ENCODE data around the gene HIRIP3. TPM values are rescaled to one million over a fixed set of nuclear protein-coding genes. Genes with fewer than 3 reads are reported as not detected.

HIRIP3 gene
- total RNA-seq, 3 donors from 2014 or later: 43.4 to 52.5 (median 50.7) TPM

- peak; percentile 97 for ATAC-seq
- Mint-ChIP-seq H3K4me1 (ENCODE audit: low read depth) (peaks cover 36% of the 10 kb centered on the region), H3K9me3 (no peaks in the 10 kb centered on the region), H3K36me3 (ENCODE audit: insufficient read depth) (peaks cover 21% of the 10 kb centered on the region), H3K4me3 (peak within 1 kb of the TSS; percentile 98), H3K27me3 (ENCODE audit: low read depth) (no peaks in the 10 kb centered on the region)
- DNase-seq: peak; percentile 99
These were observed 721 bp upstream of the HIRIP3 start, which contains the start of gene INO80E for GRCh38 chr16:29995911-29996765. INO80E (plus strand) TSS chr16:29996241; CDS start chr16:29996311, 70 bp downstream.

GRCh38 chr16:29994600-29995323, 655 bp downstream of the HIRIP3 start:
- Mint-ChIP-seq H3K4me1 (ENCODE audit: low read depth) (peaks cover 36% of the 10 kb centered on the region), H3K36me3 (ENCODE audit: insufficient read depth) (peaks cover 23% of the 10 kb centered on the region), H3K27me3 (ENCODE audit: low read depth) (no peaks in the 10 kb centered on the region), H3K9me3 (no peaks in the 10 kb centered on the region), H3K4me3 (peak overlapping the region; percentile 98)
- DNase-seq: peak; percentile 66
- peak; percentile 47 to 59 for ATAC-seq

GRCh38 chr16:29993903-29994599, 1.4 kb downstream of the HIRIP3 start:
- H3K9me3 Mint-ChIP-seq: no peaks in the 10 kb centered on the region
- ATAC-seq (no peak), DNase-seq (no peak)
- peaks cover 33% of the 10 kb centered on the region for H3K4me1 Mint-ChIP-seq (ENCODE audit: low read depth)
- peak overlapping the region; percentile 98 for H3K4me3 Mint-ChIP-seq
- H3K36me3 Mint-ChIP-seq (ENCODE audit: insufficient read depth): peaks cover 21% of the 10 kb centered on the region
- no peaks in the 10 kb centered on the region for H3K27me3 Mint-ChIP-seq (ENCODE audit: low read depth)

- no peaks in the 10 kb centered on the region for H3K27me3 Mint-ChIP-seq (ENCODE audit: low read depth)
- H3K4me1 Mint-ChIP-seq (ENCODE audit: low read depth): peaks cover 32% of the 10 kb centered on the region
- no peak overlapping the region for H3K4me3 Mint-ChIP-seq
- H3K9me3 Mint-ChIP-seq: no peaks in the 10 kb centered on the region
- no peak for ATAC-seq
- peaks cover 22% of the 10 kb centered on the region for H3K36me3 Mint-ChIP-seq (ENCODE audit: insufficient read depth)
- no peak for DNase-seq
These were observed 2.1 kb downstream of the HIRIP3 start for GRCh38 chr16:29993191-29993902.

- ATAC-seq (no peak), DNase-seq (no peak)
- peaks cover 27% of the 10 kb centered on the region for H3K36me3 Mint-ChIP-seq (ENCODE audit: insufficient read depth)
- no peaks in the 10 kb centered on the region for H3K27me3 Mint-ChIP-seq (ENCODE audit: low read depth)
- no peak overlapping the region for H3K4me3 Mint-ChIP-seq
- H3K9me3 Mint-ChIP-seq: no peaks in the 10 kb centered on the region
- H3K4me1 Mint-ChIP-seq (ENCODE audit: low read depth): peaks cover 27% of the 10 kb centered on the region
These were observed 3.0 kb downstream of the HIRIP3 start for GRCh38 chr16:29992344-29992967.

- no peaks in the 10 kb centered on the region for H3K9me3 Mint-ChIP-seq
- no peaks in the 10 kb centered on the region for H3K27me3 Mint-ChIP-seq (ENCODE audit: low read depth)
- ATAC-seq: no peak
- H3K4me1 Mint-ChIP-seq (ENCODE audit: low read depth): peaks cover 22% of the 10 kb centered on the region
- no peak for DNase-seq
- H3K4me3 Mint-ChIP-seq: no peak overlapping the region
- H3K36me3 Mint-ChIP-seq (ENCODE audit: insufficient read depth): peaks cover 30% of the 10 kb centered on the region
These were observed 3.9 kb downstream of the HIRIP3 start for GRCh38 chr16:29991571-29991904.

- peaks cover 32% of the 10 kb centered on the region for H3K36me3 Mint-ChIP-seq (ENCODE audit: insufficient read depth)
- H3K4me1 Mint-ChIP-seq (ENCODE audit: low read depth): peaks cover 21% of the 10 kb centered on the region
- no peak overlapping the region for H3K4me3 Mint-ChIP-seq
- no peaks in the 10 kb centered on the region for H3K27me3 Mint-ChIP-seq (ENCODE audit: low read depth)
- H3K9me3 Mint-ChIP-seq: no peaks in the 10 kb centered on the region
- DNase-seq (no peak), ATAC-seq (no peak)
These were observed 4.4 kb downstream of the HIRIP3 start for GRCh38 chr16:29990883-29991570.

- Mint-ChIP-seq H3K4me1 (ENCODE audit: low read depth) (peaks cover 13% of the 10 kb centered on the region), H3K4me3 (no peak overlapping the region), H3K9me3 (no peaks in the 10 kb centered on the region), H3K27me3 (ENCODE audit: low read depth) (no peaks in the 10 kb centered on the region), H3K36me3 (ENCODE audit: insufficient read depth) (peaks cover 40% of the 10 kb centered on the region)
- DNase-seq (no peak), ATAC-seq (no peak)
These were observed 5.4 kb downstream of the HIRIP3 start for GRCh38 chr16:29990034-29990433.

- DNase-seq (no peak), ATAC-seq (no peak)
- Mint-ChIP-seq H3K9me3 (no peaks in the 10 kb centered on the region), H3K27me3 (ENCODE audit: low read depth) (no peaks in the 10 kb centered on the region), H3K4me3 (no peak overlapping the region), H3K36me3 (ENCODE audit: insufficient read depth) (peaks cover 47% of the 10 kb centered on the region), H3K4me1 (ENCODE audit: low read depth) (peaks cover 6% of the 10 kb centered on the region)
These were observed 6.1 kb downstream of the HIRIP3 start for GRCh38 chr16:29989111-29989858.

GRCh38 chr16:29988346-29989075, 6.9 kb downstream of the HIRIP3 start:
- Mint-ChIP-seq H3K4me3 (no peak overlapping the region), H3K36me3 (ENCODE audit: insufficient read depth) (peaks cover 47% of the 10 kb centered on the region), H3K4me1 (ENCODE audit: low read depth) (no peaks in the 10 kb centered on the region), H3K27me3 (ENCODE audit: low read depth) (no peaks in the 10 kb centered on the region), H3K9me3 (no peaks in the 10 kb centered on the region)
- ATAC-seq (no peak), DNase-seq (no peak)

- ATAC-seq (no peak), DNase-seq (no peak)
- no peaks in the 10 kb centered on the region for H3K27me3 Mint-ChIP-seq (ENCODE audit: low read depth)
- no peaks in the 10 kb centered on the region for H3K9me3 Mint-ChIP-seq
- no peak overlapping the region for H3K4me3 Mint-ChIP-seq
- peaks cover 49% of the 10 kb centered on the region for H3K36me3 Mint-ChIP-seq (ENCODE audit: insufficient read depth)
- H3K4me1 Mint-ChIP-seq (ENCODE audit: low read depth): no peaks in the 10 kb centered on the region
These were observed 7.9 kb downstream of the HIRIP3 start for GRCh38 chr16:29987371-29988085.

GRCh38 chr16:29986931-29987330, 8.5 kb downstream of the HIRIP3 start:
- ATAC-seq (no peak), DNase-seq (no peak)
- no peak overlapping the region for H3K4me3 Mint-ChIP-seq
- no peaks in the 10 kb centered on the region for H3K9me3 Mint-ChIP-seq
- H3K27me3 Mint-ChIP-seq (ENCODE audit: low read depth): no peaks in the 10 kb centered on the region
- no peaks in the 10 kb centered on the region for H3K4me1 Mint-ChIP-seq (ENCODE audit: low read depth)
- H3K36me3 Mint-ChIP-seq (ENCODE audit: insufficient read depth): peaks cover 50% of the 10 kb centered on the region

Data from activated T-cell treated with anti-CD3 and anti-CD28 coated beads, Interleukin-2, amount 50 U/mL, for 4 hours (primary cell).